Heart right ventricle (tissue), 16 donors: Measurements from ENCODE around the gene PLA2G1B. TPM values are rescaled to one million over a fixed set of nuclear protein-coding genes. Genes with fewer than 3 reads are reported as not detected.

Source experiments
- ATAC-seq, 8 donors: fragments of 200-7000 bp; cut with Tn5 transposase; one replicate each; pipeline ENCODE4 v1.9.1; 2020; ENCODE audit warnings: mild to moderate bottlenecking in 8 of 8, moderate library complexity in 8 of 8, moderate number of reproducible peaks in 1 of 8
- DNase-seq, 2 donors: peaks; one replicate each; pipeline ENCODE4 v3.0.0-alpha.2; 2020
- H3K27ac ChIP-seq, 10 donors: fragments of 200-600 bp; sonication (generic) in 2 of 10; one replicate each; pipeline versions ENCODE4 v1.5.0 to v1.8.0; 2020 to 2022; ENCODE audit warnings: mild to moderate bottlenecking in 3 of 10
- H3K27me3 ChIP-seq, 7 donors: fragments of 200-600 bp; one replicate each; pipeline ENCODE4 v1.8.0; 2021 to 2022; ENCODE audit warnings: mild to moderate bottlenecking in 2 of 7
- H3K36me3 ChIP-seq, 9 donors: fragments of 200-600 bp; sonication (generic) in 1 of 9; one replicate each; pipeline versions ENCODE4 v1.5.0 to v1.8.0; 2020 to 2022; ENCODE audit warnings: mild to moderate bottlenecking in 2 of 9
- H3K4me1 ChIP-seq, 9 donors: fragments of 200-600 bp; sonication (generic) in 1 of 9; one replicate each; pipeline versions ENCODE4 v1.5.0 to v1.8.0; 2020 to 2022; ENCODE audit warnings: mild to moderate bottlenecking in 4 of 9
- H3K4me3 ChIP-seq, 10 donors: fragments of 200-600 bp; sonication (generic) in 2 of 10; one replicate each; pipeline versions ENCODE4 v1.5.0 to v1.8.0; 2020 to 2022; ENCODE audit warnings: mild to moderate bottlenecking in 7 of 10, moderate library complexity in 2 of 10
- H3K9me3 ChIP-seq, 11 donors: fragments of 200-600 bp in 10 of 11; sonication (generic) in 2 of 11; one replicate each; pipeline versions ENCODE4 v1.5.0 to v1.8.0; 2013 to 2022; ENCODE audit warnings: mild to moderate bottlenecking in 2 of 11, control low read depth in 1 of 11, moderate library complexity in 1 of 11
- CTCF ChIP-seq, 9 donors: fragments of 200-600 bp; sonication (generic) in 2 of 9; IDR thresholded peaks; one replicate each; pipeline versions ENCODE4 v1.5.0 to v1.8.0; 2021 to 2022; ENCODE audit warnings: antibody characterized with exemption in 9 of 9, mild to moderate bottlenecking in 5 of 9, moderate library complexity in 1 of 9
- WGBS, 2 donors: extraction: QIAGEN DNeasy Blood & Tissue Kit; methylation state at CpG; one replicate each; pipeline ENCODE4 v1.1.7; 2013; ENCODE audit warnings: inconsistent platforms in 1 of 2; 5-methylcytosine and 5-hydroxymethylcytosine counted together
- intact Hi-C, 10 donors: fragments of 100-400 bp; cut with DNase I; formaldehyde crosslinking; loops; one replicate each; pipeline versions ENCODE4 v1.11.1 to v1.14.2; 2022
- polyA plus RNA-seq, 2 donors: library from polyadenylated mRNA; stranded (reverse); fragments of 200-250 nt; gene quantifications; one replicate each; pipeline ENCODE4 v1.2.3, GENCODE V29; 2013
- total RNA-seq, 10 donors: library from RNA; stranded (reverse); fragmentation: NEBNext Ultra II Directional in 3 of 10; extraction: Animal tissue kit (Norgen Biotek cat#: 25700) in 3 of 10; gene quantifications; one replicate each; pipeline versions ENCODE4 v1.2.1 to v1.2.4, GENCODE V29; 2021 to 2023
- donor health status: Arrhythmogenic right ventricular cardiomyopathy.
- donor health status: ischemic (EF 13 %, LVEDD 7.1; RV severe dilation, severe dysfunction).
- donor health status: healthy with polysubstance abuse.
- donor health status: DM: no; HTN: yes; CAD: no.
- donor health status: DM: no; HTN: no; CAD: no.
- donor health status: ischemic (EF 25% LVEDD 6.9; RV normal size, moderate dysfunction).
- donor health status: ischemic (EF 25% LVEDD 5.7; RV mildly dilated, moderate dysfunction).
- donor health status: healthy.
- donor health status: DM: yes; HTN: yes; CAD: no.
- donor health status: Ischemic cardiomyopathy.
- donor health status: ischemic (EF 35%, LVEDD 5.7; RV mildly dilated, moderate dysfunction).
- donor health status: nonischemic (EF 11% LVEDD 7.7; RV severe dilation, severe dysfunction).
- donor health status: DM: yes; HTN: yes; CAD: no.
- donor health status: PGD.
- donor health status: ischemic (EF 29% LVEDD 5.4; RV normal size, mild dysfunction).
- donor health status: nonischemic (EF 23%, LVEDD 6.1; RV moderate dilation, normal function).

Gene PLA2G1B
- total and polyA plus RNA-seq, 12 donors, result 0.22 to 1.8 (median 0.86) TPM; not detected in 4

GRCh38 chr12:120353136-120353535 is 25.6 kb upstream of the PLA2G1B start:
- H3K36me3 ChIP-seq, result peaks cover 0 to 5% (median 0%) of the 10 kb centered on the region in 9 donors
- WGBS, 2 donors, result 95 to 96% methylated on average over 6 of the region's 6 CpGs
- no peak for ATAC-seq
- H3K27ac ChIP-seq, result no peak overlapping the region
- intact Hi-C loops, result no loop called here
- DNase-seq, result no peak
- no peaks in the 10 kb centered on the region for H3K27me3 ChIP-seq
- H3K4me3 ChIP-seq, result no peak overlapping the region
- TF ChIP-seq CTCF (IDR thresholded peaks at IDR 0.05), result no peak
- peaks cover 0 to 5% (median 0%) of the 10 kb centered on the region in 9 donors for H3K4me1 ChIP-seq
- no peaks in the 10 kb centered on the region for H3K9me3 ChIP-seq

- intact Hi-C loops, result no loop called here
Measured at GRCh38 chr12:120352117-120352516, 24.5 kb upstream of the PLA2G1B start.

GRCh38 chr12:120350576-120351350 is 23.2 kb upstream of the PLA2G1B start:
- Histone ChIP-seq H3K4me3 (no peak overlapping the region), H3K27me3 (no peaks in the 10 kb centered on the region), H3K27ac (no peak overlapping the region), H3K36me3 (peaks cover 0 to 14% (median 0%) of the 10 kb centered on the region in 9 donors), H3K9me3 (no peaks in the 10 kb centered on the region), H3K4me1 (no peaks in the 10 kb centered on the region)
- 80 to 86% methylated on average over 19 of the region's 19 CpGs for WGBS, 2 donors
- TF ChIP-seq CTCF (IDR thresholded peaks at IDR 0.05), result no peak
- ATAC-seq, result no peak
- intact Hi-C loops, result no loop called here
- DNase-seq, result no peak

More at GRCh38 chr12:120352117-120352516, 24.5 kb upstream of the PLA2G1B start:
- no peak overlapping the region for H3K4me3 ChIP-seq
- WGBS, 2 donors, result 71 to 86% methylated on average over 5 of the region's 5 CpGs
- peaks cover 0 to 5% (median 0%) of the 10 kb centered on the region in 9 donors for H3K4me1 ChIP-seq
- DNase-seq (no peak), ATAC-seq (no peak)
- no peak for TF ChIP-seq CTCF (IDR thresholded peaks at IDR 0.05)
- H3K27ac ChIP-seq, result no peak overlapping the region
- H3K9me3 ChIP-seq, result no peaks in the 10 kb centered on the region
- peaks cover 0 to 12% (median 0%) of the 10 kb centered on the region in 9 donors for H3K36me3 ChIP-seq
- H3K27me3 ChIP-seq, result no peaks in the 10 kb centered on the region

- H3K27ac ChIP-seq, result no peak overlapping the region
- H3K4me3 ChIP-seq, result no peak overlapping the region
- DNase-seq (no peak), ATAC-seq (peak in 1 of 8 donors; percentile 7)
- 95 to 96% methylated on average over 11 of the region's 11 CpGs for WGBS, 2 donors
- no peaks in the 10 kb centered on the region for H3K9me3 ChIP-seq
- no peaks in the 10 kb centered on the region for H3K27me3 ChIP-seq
- intact Hi-C loops, result no loop called here
- peaks cover 0 to 19% (median 0%) of the 10 kb centered on the region in 9 donors for H3K36me3 ChIP-seq
- H3K4me1 ChIP-seq, result no peaks in the 10 kb centered on the region
- TF ChIP-seq CTCF (IDR thresholded peaks at IDR 0.05), result no peak
Measured at GRCh38 chr12:120347766-120348165, 20.2 kb upstream of the PLA2G1B start.
